Skeletal muscle satellite cell (primary cell): Measurements from ENCODE around the gene SLC35F3.

Source experiments
- H3K27me3 ChIP-seq: 2 replicates; pipeline ENCODE4 v1.7.0; 2013; ENCODE audit warnings: low read length; ENCODE audit not compliant: control insufficient read depth, insufficient read depth
- H3K36me3 ChIP-seq: 2 replicates; pipeline ENCODE4 v1.7.0; 2013; ENCODE audit warnings: mild to moderate bottlenecking, control low read depth, low read length; ENCODE audit not compliant: insufficient read depth
- H3K4me1 ChIP-seq: 2 replicates; pipeline ENCODE4 v1.7.0; 2013; ENCODE audit warnings: low read length; ENCODE audit not compliant: control insufficient read depth, insufficient read depth
- H3K4me2 ChIP-seq: 2 replicates; pipeline ENCODE4 v1.7.0; 2013; ENCODE audit warnings: mild to moderate bottlenecking, low read length
- H3K4me3 ChIP-seq: 2 replicates; pipeline ENCODE4 v1.7.0; 2013; ENCODE audit warnings: low read length
- H3K9ac ChIP-seq: 2 replicates; pipeline ENCODE4 v1.7.0; 2013; ENCODE audit warnings: mild to moderate bottlenecking, low read depth, low read length, moderate library complexity
- H3K9me3 ChIP-seq: replicated peaks from 2 replicates; pipeline ENCODE4 v1.7.0; 2013; ENCODE audit warnings: mild to moderate bottlenecking, control low read depth, low read length

SLC35F3 gene

GRCh38 chr1:233916706-233917105, 12.2 kb downstream of the SLC35F3 start:
- no peak overlapping the region for H3K9ac ChIP-seq
- H3K4me3 ChIP-seq = no peak overlapping the region
- H3K36me3 ChIP-seq = no peaks in the 10 kb centered on the region
- H3K27me3 ChIP-seq = no peaks in the 10 kb centered on the region
- H3K4me2 ChIP-seq = no peak overlapping the region
- no peaks in the 10 kb centered on the region for H3K9me3 ChIP-seq
- no peaks in the 10 kb centered on the region for H3K4me1 ChIP-seq

- Histone ChIP-seq H3K4me2 (no peak overlapping the region), H3K27me3 (no peaks in the 10 kb centered on the region), H3K9me3 (no peaks in the 10 kb centered on the region), H3K9ac (no peak overlapping the region), H3K4me1 (no peaks in the 10 kb centered on the region), H3K4me3 (no peak overlapping the region), H3K36me3 (no peaks in the 10 kb centered on the region)
Measured at GRCh38 chr1:233919786-233920185, 15.3 kb downstream of the SLC35F3 start.

- no peak overlapping the region for H3K9ac ChIP-seq
- no peaks in the 10 kb centered on the region for H3K9me3 ChIP-seq
- H3K36me3 ChIP-seq = no peaks in the 10 kb centered on the region
- no peaks in the 10 kb centered on the region for H3K4me1 ChIP-seq
- no peaks in the 10 kb centered on the region for H3K27me3 ChIP-seq
- H3K4me3 ChIP-seq = no peak overlapping the region
- no peak overlapping the region for H3K4me2 ChIP-seq
Measured at GRCh38 chr1:233928123-233928522, 23.6 kb downstream of the SLC35F3 start.

- H3K36me3 ChIP-seq = no peaks in the 10 kb centered on the region
- no peak overlapping the region for H3K4me3 ChIP-seq
Measured at GRCh38 chr1:233933339-233933738, 28.9 kb downstream of the SLC35F3 start.

GRCh38 chr1:233935297-233935868, 30.9 kb downstream of the SLC35F3 start:
- no peaks in the 10 kb centered on the region for H3K27me3 ChIP-seq
- H3K9ac ChIP-seq = no peak overlapping the region
- H3K4me3 ChIP-seq = no peak overlapping the region
- no peaks in the 10 kb centered on the region for H3K9me3 ChIP-seq
- no peaks in the 10 kb centered on the region for H3K4me1 ChIP-seq
- H3K4me2 ChIP-seq = no peak overlapping the region
- H3K36me3 ChIP-seq = no peaks in the 10 kb centered on the region

More at GRCh38 chr1:233933339-233933738, 28.9 kb downstream of the SLC35F3 start:
- no peaks in the 10 kb centered on the region for H3K27me3 ChIP-seq
- H3K4me1 ChIP-seq = no peaks in the 10 kb centered on the region
- H3K9me3 ChIP-seq = no peaks in the 10 kb centered on the region
- H3K4me2 ChIP-seq = no peak overlapping the region
- H3K9ac ChIP-seq = no peak overlapping the region

GRCh38 chr1:233936422-233936821, 31.9 kb downstream of the SLC35F3 start:
- Histone ChIP-seq H3K4me3 (no peak overlapping the region), H3K4me2 (no peak overlapping the region), H3K36me3 (no peaks in the 10 kb centered on the region), H3K9ac (no peak overlapping the region), H3K27me3 (no peaks in the 10 kb centered on the region), H3K4me1 (no peaks in the 10 kb centered on the region), H3K9me3 (no peaks in the 10 kb centered on the region)

GRCh38 chr1:233936842-233937241, 32.4 kb downstream of the SLC35F3 start:
- H3K9me3 ChIP-seq = no peaks in the 10 kb centered on the region
- no peak overlapping the region for H3K9ac ChIP-seq
- H3K36me3 ChIP-seq = no peaks in the 10 kb centered on the region
- no peak overlapping the region for H3K4me2 ChIP-seq
- no peaks in the 10 kb centered on the region for H3K27me3 ChIP-seq
- no peak overlapping the region for H3K4me3 ChIP-seq
- no peaks in the 10 kb centered on the region for H3K4me1 ChIP-seq

- H3K9me3 ChIP-seq = no peaks in the 10 kb centered on the region
- no peak overlapping the region for H3K4me2 ChIP-seq
- H3K4me1 ChIP-seq = no peaks in the 10 kb centered on the region
- no peak overlapping the region for H3K9ac ChIP-seq
- H3K27me3 ChIP-seq = no peaks in the 10 kb centered on the region
- H3K4me3 ChIP-seq = no peak overlapping the region
- H3K36me3 ChIP-seq = no peaks in the 10 kb centered on the region
Measured at GRCh38 chr1:233938476-233938875, 34.0 kb downstream of the SLC35F3 start.

- H3K27me3 ChIP-seq = no peaks in the 10 kb centered on the region
- H3K4me1 ChIP-seq = no peaks in the 10 kb centered on the region
- no peak overlapping the region for H3K9ac ChIP-seq
- no peaks in the 10 kb centered on the region for H3K9me3 ChIP-seq
- no peaks in the 10 kb centered on the region for H3K36me3 ChIP-seq
- no peak overlapping the region for H3K4me3 ChIP-seq
- H3K4me2 ChIP-seq = no peak overlapping the region
Measured at GRCh38 chr1:233939451-233939850, 35.0 kb downstream of the SLC35F3 start.

GRCh38 chr1:233940908-233941307, 36.4 kb downstream of the SLC35F3 start:
- no peaks in the 10 kb centered on the region for H3K4me1 ChIP-seq
- no peak overlapping the region for H3K4me2 ChIP-seq
- no peaks in the 10 kb centered on the region for H3K9me3 ChIP-seq
- H3K36me3 ChIP-seq = no peaks in the 10 kb centered on the region
- no peak overlapping the region for H3K9ac ChIP-seq
- H3K27me3 ChIP-seq = no peaks in the 10 kb centered on the region
- H3K4me3 ChIP-seq = no peak overlapping the region

- Histone ChIP-seq H3K4me1 (no peaks in the 10 kb centered on the region), H3K9me3 (no peaks in the 10 kb centered on the region), H3K4me2 (no peak overlapping the region), H3K36me3 (no peaks in the 10 kb centered on the region), H3K27me3 (no peaks in the 10 kb centered on the region), H3K9ac (no peak overlapping the region), H3K4me3 (no peak overlapping the region)
Measured at GRCh38 chr1:233944601-233945000, 40.1 kb downstream of the SLC35F3 start.

- H3K9ac ChIP-seq = no peak overlapping the region
- no peak overlapping the region for H3K4me3 ChIP-seq
- no peak overlapping the region for H3K4me2 ChIP-seq
- H3K4me1 ChIP-seq = no peaks in the 10 kb centered on the region
- H3K9me3 ChIP-seq = no peaks in the 10 kb centered on the region
- H3K27me3 ChIP-seq = no peaks in the 10 kb centered on the region
- no peaks in the 10 kb centered on the region for H3K36me3 ChIP-seq
Measured at GRCh38 chr1:233945573-233945972, 41.1 kb downstream of the SLC35F3 start.
